Activated T-cell treated with anti-CD3 and anti-CD28 coated beads for 4 hours (primary cell): ENCODE results near the gene ELMO3.

Source experiments
- DNase-seq: peaks from one replicate; pipeline ENCODE4 v3.0.0-alpha.2; 2020

The ELMO3 gene

DNA sequence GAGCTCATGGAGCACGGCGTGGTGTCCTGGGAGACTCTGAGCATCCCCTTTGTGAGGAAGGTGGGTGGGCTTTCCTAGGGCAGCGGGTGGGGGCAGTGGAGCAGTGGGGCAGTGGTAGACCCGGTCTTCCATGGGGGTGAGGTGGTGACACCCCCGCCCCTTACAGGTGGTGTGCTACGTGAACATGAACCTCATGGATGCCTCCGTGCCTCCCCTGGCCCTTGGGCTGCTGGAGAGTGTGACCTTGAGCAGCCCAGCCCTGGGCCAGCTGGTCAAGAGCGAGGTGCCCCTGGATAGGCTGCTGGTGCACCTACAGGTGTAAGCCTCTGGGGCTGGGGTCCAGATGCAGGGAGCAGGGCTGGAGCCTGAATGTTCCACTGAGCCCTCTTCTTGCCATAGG lies 1.6 kb downstream of the ELMO3 start:
- no peak for DNase-seq

DNA sequence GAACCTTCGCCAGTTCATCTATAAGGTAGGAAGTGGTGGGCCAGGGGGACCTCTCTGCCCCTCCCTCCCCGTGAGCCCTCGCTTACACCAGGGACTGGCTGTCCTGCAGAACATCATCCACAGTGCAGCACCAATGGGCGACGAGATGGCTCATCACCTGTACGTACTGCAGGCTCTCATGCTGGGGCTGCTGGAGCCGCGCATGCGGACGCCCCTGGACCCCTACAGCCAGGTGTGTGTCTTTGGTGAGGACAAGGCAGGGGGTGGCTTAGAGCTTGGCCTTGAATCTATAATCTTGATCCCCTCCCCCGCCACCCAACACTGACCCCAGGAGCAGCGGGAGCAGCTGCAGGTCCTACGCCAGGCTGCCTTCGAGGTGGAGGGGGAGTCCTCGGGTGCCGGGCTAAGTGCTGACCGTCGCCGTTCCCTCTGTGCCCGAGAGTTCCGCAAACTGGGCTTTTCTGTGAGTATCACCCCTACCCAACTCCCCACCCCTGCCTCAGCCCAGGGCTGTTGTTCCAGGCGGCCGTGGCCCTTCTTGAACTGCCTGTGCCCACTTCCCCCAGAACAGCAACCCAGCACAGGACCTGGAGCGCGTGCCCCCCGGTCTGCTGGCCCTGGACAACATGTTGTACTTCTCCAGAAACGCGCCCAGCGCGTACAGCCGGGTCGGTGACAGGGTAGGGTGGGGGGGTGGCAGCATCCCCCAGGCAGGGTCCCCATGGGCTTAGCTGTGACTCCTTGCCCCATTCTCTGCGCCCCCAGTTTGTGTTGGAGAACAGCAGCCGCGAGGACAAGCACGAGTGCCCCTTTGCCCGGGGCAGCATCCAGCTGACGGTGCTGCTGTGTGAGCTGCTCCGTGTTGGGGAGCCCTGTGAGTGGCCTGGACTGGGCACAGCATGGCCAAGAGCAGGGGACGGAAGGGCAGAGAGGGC lies 2.7 kb downstream of the ELMO3 start:
- DNase-seq: no peak

DNA sequence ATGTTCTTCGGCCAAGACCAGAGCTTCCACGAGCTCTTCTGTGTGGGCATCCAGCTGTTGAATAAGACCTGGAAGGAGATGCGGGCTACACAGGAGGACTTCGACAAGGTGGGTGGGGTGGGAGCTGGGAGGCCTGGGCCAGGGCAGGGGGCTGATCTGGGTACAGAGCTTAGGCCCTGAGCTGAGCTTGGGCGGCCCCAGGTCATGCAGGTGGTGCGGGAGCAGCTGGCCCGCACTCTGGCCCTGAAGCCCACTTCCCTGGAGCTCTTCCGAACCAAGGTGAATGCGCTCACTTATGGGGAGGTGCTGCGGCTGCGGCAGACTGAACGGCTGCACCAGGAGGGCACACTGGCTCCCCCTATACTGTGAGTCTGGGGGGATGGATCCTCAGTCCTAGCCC lies 3.5 kb downstream of the ELMO3 start:
- DNase-seq: no peak

DNA sequence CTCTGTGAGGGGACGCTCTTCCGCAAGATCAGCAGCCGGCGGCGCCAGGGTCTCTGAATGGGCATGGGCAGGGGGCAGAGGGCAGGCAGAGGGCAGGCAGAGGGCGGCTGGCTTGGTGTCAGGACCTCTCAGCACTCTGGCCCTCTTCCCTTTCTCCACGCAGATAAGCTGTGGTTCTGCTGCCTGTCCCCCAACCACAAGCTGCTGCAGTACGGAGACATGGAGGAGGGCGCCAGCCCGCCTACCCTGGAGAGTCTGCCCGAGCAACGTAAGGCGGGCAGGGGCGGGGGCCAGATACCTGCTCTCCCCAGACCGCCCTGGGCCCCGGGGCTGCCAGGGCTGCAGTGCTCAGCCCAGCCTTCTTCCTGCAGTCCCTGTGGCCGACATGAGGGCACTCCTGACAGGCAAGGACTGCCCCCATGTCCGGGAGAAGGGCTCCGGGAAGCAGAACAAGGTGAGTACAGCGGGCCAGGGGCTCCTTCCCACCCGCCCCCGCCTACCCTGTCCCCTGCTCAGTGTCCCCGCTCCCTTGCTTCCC lies 4.1 kb downstream of the ELMO3 start:
- no peak for DNase-seq

DNA sequence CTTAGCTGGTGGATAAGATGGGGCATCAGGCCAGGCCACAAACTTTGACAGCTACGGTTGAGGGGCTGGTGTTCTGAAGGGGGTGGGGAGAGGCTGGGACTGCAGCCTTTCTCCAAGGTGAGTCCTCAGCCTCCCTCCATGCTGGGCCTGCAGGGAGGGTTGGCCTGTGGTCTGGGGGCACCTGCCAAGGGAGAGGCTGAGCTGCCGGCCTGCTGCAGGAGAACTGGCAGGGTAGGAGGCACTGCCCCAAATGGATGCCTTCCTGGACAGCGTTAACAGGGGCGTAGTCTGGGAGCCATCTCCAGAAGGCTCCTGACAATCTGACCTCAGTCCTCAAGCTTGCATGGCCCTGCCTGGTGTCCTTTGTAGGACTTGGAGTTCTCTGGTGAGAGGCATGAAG lies 5.1 kb downstream of the ELMO3 start:
- DNase-seq: no peak

DNA sequence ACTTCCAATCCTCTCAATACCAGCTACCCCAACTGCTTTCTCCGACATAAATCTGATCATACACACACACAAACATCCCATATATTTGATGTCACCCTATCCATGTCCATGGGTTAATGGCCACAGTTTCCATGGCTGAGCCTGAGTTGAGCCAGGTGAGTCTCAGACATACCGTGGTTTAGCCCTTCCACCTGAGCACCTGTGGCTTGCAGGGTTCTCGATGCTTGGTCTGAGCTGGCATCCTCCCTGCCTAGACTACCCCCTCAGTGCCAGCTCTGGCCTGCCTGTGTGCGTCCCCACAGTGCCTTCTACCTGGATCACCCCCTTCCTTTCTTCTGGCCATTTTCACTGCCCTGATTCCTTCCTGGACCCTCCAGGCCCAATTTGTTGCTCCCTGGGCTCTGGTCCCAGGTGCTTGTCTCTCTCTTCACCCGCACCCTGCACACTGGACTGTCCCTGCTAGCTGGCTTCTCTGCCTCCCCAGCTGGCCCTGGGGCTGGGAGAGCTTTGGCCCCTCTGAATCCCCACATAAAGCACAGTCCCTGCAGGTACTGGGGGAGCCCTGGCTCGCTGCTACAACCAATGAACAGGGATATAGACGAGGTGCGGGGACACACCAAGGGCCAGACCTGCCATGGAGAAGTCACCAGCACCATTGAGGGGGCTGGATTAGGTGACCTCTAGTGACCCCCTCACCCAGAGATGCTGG lies 7.4 kb downstream of the ELMO3 start:
- no peak for DNase-seq

DNA sequence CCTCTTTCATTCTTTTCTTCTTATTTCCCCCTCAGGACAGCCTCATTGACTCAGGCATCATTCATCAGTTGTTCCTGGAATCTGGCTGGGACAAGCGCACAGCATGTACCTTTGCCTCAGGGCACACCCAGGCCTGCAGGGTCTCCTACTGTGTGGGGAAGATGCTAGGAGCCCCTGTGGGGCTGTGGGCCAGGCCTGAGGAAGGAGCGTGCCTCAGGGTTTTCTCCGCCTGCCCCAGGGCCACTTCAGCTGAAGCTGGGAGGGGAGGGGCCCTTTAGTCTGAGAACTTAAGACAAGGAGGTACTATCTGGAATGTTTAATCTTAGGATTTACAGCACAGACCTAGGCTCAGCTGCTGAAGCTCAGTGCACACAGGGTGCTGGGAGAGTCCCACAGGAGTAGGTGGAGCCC lies 7.9 kb downstream of the ELMO3 start:
- no peak for DNase-seq

DNA sequence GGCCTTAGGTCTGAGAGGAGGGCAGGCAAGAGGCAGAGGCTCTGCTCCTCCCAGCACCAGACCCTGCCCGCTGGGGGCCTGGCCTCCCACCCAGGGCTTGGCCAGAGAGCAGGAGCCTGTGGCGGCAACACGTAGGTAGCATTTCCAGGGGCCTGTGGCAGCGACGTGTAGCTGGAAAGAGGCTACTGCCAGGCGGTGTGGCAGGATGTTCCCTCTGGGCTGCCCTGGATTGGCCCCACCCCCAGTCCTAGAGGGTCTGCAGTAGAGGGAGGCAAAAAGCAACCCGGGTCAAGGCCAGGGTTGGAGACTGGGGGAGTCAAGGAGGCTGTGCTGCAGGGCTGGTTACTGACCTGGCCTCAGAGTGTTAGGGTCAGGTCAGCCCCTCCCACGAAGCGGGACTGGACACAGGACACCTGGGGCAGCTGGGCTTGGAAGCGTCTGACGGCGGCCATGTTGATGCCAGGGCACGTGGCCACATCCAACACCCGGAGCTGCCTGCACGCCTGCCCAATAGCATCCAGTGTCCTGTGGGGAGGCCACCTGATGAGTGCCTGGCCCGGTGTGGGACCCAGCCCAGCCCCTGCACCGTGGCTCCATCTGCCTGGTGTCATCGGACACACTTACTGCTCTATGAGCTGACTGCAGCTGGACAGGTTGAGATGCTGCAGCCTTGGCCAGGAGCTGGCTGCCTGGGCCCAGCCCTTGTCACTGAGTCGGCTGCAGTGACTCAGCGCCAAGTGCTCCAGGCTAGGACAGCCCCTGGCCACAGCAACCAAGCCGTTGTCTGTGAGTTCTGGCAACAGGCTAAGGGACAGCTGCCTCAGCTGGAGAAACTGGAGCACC lies 8.5 kb downstream of the ELMO3 start:
- DNase-seq: no peak

DNA sequence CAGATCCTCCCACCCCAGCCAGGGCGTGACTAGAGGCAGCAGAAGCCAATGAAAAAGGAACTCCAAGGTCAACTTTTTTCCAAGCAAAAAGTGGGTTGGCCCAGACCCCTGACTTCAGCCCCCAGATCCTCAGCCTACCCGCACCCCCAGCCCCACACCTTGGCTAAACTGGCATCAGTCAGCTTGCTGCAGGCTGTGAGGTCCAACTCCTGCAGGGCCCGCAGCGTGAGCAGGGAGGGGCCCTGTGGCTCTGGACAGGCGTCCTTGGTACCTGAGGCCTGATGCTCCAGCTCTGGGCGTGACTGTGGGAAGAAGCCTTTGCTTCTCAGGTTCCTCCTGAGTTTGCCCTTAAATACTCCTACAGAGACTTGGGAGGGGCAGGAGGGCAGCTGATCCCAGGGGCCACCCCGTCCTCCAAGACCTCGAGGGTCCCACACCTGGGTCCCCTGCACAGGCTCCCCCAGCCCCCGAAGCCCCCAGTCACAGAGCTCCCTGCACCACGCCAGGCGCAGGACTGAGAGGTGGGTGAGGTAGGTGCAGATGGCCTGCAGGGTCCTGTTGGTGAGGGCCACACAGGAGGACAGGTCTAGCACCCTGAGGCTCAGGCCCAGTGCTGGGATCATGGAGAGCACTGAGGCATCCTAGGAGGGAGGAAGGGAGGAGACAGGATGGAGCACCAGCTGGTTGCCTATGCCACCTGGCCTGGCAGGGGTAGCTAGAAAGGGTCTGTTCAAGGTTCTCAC lies 9.4 kb downstream of the ELMO3 start:
- no peak for DNase-seq

DNA sequence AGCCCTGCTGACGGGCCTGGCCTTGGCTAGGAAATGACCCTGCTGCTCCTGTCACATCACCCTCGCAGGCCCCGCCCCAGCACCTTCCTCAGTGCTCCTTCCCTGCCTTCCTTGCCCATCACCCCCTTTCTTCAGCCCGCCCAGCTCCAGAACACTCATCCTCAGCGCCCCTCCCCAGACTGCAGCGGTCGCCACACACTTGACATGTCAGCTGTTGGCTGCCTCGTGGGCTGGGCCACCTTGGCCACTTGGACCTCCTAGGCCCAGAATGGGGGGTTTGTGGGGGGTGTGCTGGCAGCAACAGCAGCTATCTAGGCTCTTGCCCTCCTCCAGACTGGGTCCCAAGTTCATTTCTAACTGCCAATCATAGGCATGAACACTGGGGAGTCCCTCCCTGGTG lies 10.6 kb downstream of the ELMO3 start:
- DNase-seq: no peak

DNA sequence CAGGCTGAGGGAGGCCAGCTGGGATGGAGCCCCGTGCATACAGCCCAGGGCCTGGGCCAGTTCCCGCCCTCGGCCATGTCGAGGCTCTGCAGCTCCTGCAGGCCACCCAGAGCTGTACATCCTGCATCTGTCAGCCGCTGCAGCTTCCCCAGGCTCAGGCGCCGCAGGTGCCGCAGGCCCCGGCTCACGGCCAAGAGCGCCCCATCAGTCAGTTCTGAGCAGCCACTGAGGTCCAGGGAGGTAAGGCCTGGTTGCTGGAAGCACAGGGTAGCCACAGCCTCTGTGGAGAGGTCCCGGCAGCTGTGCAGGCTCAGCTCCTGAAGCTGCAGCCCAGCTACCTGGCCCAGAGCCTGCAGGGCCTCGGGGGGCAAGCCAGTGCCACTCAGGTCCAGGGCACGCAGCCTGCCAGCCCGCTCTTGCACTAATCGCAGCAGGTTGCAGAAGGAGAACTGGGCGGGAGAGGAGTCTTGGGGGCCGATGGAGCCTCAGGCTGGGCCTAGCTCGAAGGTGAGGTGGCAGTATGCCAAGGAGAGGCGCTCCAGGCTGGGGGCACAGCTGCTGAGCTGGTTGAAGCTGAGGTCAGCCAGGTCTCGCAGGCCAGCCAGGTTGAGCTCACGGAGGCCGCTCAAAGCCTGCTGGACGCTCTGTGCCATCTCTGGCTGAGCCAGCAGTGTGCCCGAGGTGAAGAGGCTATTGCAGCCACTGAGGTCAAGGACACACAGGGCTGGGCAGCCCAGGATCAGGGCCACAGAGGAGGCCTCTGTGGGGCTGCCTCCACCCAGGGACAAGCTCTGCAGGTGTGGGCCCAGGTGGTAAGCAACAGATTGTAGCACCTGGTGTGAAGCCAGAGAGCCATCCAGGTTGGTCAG lies 11.4 kb downstream of the ELMO3 start:
- DNase-seq: no peak

DNA sequence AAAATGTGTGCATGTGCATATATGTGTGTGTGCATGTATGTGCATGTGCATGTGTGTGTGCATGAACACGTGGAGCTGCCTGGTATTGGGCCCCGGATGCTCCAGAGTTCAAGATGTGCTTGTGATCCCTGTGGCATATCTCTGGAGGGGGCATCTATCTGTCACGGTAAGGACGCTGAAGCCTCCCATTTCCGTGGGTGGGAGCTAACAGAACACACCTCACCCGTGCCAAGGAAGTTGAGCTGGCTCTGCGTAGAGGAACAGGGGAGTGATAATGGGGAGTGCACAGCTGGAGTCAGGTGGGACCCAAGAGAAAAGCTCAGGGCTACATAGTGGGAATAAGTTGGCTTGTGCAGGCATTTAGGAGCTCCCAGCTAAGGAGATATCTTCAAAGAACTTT lies 12.7 kb downstream of the ELMO3 start:
- DNase-seq: no peak

DNA sequence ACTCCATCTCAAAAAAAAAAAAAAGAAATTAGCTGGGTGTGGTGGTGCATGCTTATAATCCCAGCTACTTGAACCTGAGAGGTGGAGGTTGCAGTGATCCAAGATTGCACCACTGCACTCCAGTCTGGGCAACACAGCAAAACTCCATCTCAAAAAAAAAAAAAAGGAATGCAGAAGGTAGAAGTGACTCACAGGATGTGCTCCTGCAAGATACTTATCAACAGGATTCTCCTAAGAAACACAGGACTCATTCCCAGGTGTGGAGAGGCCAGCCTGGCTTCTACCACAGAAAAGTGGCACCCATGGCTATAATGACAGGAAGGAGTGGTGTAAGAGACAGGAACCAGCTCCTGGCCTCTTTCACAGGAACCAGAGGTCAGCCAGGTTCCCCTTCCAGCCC lies 13.8 kb downstream of the ELMO3 start:
- DNase-seq: no peak

DNA sequence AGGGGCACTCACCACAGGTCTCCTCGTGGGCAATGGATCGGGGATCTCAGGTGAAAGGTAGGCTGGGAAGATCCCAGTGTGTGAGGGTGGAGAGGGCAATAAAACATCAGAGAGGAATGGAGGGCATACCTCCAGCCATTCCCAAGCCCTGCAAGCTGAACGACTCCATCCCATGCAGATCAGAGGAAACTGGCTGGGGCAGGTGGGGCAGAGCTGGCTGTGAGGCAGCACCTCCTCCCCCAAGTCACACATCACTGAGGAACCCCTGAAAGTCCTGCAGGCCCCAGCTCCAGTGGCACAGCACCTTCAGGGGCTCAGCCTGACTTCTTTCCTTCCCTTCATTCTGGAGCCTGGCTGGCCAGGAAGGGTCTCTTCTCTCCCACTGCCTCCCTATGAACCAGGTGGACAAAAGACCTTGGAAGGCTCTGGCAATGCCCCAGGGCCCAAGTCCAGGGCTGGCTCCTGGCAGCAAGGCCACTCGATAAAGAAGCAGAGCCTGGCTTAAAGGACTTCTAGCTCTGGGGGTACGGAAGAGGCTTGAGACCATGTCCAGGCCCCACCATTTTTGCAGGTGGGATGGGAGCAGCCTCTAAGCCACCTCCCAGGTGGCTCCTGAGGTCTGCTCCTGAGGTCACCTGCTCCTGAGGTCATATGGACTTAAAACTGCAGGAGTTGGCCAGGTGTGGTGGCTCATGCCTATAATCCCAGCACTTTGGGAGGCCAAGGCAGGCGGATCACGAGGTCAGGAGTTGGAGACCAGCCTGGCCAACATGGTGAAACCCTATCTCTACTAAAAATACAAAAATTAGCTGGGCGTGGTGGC lies 14.5 kb downstream of the ELMO3 start:
- DNase-seq: no peak

DNA sequence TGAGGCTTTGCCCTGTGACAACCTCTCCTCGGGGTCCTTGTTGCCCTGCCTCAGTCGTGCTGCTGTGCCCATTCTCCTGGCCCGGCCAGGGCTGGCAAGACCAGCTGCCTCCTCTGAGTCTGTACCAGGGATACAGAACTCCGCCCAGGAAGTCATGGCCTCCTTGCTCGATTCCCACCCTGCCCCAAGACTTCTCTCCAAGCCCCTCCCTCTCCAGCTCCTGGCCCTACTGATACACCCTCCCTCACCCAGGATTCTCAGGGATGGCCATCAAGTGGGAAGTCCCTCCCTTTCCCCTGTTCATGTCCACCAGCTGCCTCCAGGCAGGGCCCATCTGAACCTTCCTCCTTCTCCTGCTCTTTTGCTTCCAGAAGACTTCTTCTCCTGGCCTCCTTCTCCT lies 16.8 kb downstream of the ELMO3 start:
- no peak for DNase-seq

DNA sequence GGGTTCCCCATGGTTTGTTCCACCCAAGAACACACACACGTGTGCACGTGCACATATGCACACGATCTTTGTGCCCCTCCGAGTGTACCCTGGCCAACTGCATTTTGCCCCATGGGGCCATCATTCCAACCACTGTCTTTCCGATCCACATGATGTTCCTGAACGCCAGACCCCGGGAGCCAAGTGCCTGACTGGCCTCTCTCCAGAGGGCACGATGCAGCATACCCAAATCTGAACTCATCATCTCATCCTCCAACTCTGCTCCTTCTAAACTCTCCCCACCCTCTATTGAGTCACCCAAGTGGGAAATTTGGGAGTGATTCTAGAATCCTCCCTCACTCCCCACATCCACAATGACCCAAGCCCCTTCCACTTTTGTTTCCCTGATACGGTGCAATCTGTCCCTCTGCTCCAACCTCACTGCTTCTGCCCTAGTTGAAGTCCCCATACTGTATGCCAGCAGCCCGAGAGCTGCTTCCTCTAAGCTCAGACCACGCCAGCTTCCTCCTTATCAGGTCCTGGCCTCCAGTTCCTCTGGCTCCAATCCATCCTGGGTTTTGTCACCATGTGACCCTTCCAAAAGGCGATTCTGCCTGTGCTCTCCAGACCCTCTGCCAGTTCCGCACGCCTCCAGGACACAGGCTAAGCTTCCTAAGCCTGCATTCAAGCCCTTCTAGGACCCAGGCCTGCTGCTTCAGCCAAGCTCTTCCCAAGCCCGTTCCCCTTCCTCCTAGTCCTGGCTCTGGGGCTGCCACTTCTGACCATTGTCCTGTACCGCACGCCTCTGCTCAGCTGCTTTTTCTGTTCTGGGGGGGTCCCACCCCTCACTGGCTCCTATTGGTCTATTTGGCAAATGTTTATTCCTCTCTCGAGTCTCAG lies 17.9 kb downstream of the ELMO3 start:
- DNase-seq: no peak

DNA sequence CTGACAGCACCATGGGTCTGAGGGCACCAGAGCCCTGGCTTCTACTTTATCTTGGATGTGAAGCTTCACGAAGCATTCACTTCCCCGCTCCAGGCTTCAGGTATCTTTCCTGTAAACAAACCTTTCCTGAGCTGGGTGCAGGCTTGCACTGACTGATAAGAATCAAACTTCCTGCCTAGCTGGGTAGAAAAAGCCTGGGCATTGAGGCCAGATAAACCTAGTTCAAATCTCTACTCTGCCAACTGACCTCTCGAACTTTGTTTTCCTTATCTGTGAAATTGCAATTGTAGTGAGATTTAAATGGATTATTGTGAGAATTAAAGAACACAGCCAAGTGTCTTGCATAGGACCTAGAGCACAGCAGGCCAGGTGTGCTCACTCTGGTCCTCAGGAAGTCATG lies 25.1 kb downstream of the ELMO3 start:
- DNase-seq: no peak

DNA sequence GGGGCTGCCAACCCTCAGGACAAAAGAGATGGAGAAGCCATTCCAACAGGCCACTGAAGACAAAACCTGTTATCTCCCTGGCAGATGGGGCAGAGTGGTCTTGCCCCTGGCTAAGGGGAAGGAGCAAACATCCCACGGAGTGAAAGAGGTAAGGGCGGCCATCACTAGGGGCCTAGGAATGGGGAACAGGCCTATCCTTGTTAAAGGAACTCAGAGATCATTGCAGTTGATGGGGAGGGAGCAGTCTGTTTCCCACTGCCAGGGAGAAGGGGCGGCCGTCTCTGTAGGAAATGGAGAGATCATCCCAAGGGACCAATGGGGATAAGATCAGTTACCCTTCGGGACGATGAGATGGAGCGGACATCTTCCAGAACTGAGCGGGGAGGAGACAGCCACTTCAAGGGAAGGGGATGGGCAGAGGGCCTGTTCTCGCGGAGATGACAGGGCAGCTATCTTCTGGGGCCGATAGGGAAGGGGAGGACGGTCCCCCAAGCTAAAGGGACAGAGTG lies 27.4 kb downstream of the ELMO3 start:
- no peak for DNase-seq
